SU-DHL-6 (cell line): ENCODE data around the gene DAGLB.
A peak's percentile ranks its signal among the peaks of the same experiment; 100 is the strongest.
"Not testable (repeated sequence)": the region's sequence is repeated elsewhere in the genome, so short reads cannot be mapped to it uniquely, and the experiment has no call there.

Source experiments
- H2AFZ ChIP-seq: fragments of 200-600 bp; sonication (generic); 2 replicates; pipeline ENCODE4 v1.6.1; 2014; ENCODE audit warnings: low read depth, mild to moderate bottlenecking, moderate library complexity, mixed read lengths, antibody characterized with exemption, low read length; ENCODE audit not compliant: severe bottlenecking
- H3F3A ChIP-seq: fragments of 200-600 bp; shearing (Covaris generic); 2 replicates; pipeline ENCODE4 v1.6.0; 2016; ENCODE audit warnings: antibody characterized with exemption, mild to moderate bottlenecking; ENCODE audit not compliant: insufficient read depth
- H3K27ac ChIP-seq: fragments of 200-600 bp; sonication (generic); 2 replicates; pipeline ENCODE4 v1.5.1; 2016; ENCODE audit warnings: low read depth, mild to moderate bottlenecking, low read length, moderate library complexity, mixed read lengths
- H3K27me3 ChIP-seq: fragments of 200-600 bp; sonication (generic), shearing (Covaris generic); 2 replicates; pipeline ENCODE4 v1.6.0; 2014; ENCODE audit warnings: mild to moderate bottlenecking, low read length
- H3K36me3 ChIP-seq: fragments of 200-600 bp; sonication (generic); 2 replicates; pipeline ENCODE4 v1.6.1; 2014; ENCODE audit warnings: mild to moderate bottlenecking, low read length, mixed read lengths
- H3K4me2 ChIP-seq: fragments of 300-600, 200-600 bp; shearing (Covaris generic), sonication (generic); 2 replicates; pipeline ENCODE4 v1.6.0; 2014; ENCODE audit warnings: low read length, low read depth, mild to moderate bottlenecking; ENCODE audit not compliant: poor library complexity, severe bottlenecking
- H3K4me3 ChIP-seq: fragments of 200-600 bp; sonication (generic); 2 replicates; pipeline ENCODE4 v1.5.1; 2014; ENCODE audit warnings: antibody characterized with exemption, low read length, mild to moderate bottlenecking, mixed read lengths; ENCODE audit not compliant: insufficient read depth, poor library complexity, severe bottlenecking
- H3K79me2 ChIP-seq: fragments of 200-600 bp; sonication (generic); 2 replicates; pipeline ENCODE4 v1.6.1; 2014; ENCODE audit warnings: mild to moderate bottlenecking, low read length, moderate library complexity; ENCODE audit not compliant: insufficient read depth
- H3K9ac ChIP-seq: fragments of 200-600 bp; sonication (generic); 2 replicates; pipeline ENCODE4 v1.7.0; 2014; ENCODE audit warnings: mild to moderate bottlenecking, low read length
- H3K9me2 ChIP-seq: fragments of 200-600 bp; sonication (generic); replicated peaks from 2 replicates; pipeline ENCODE4 v1.6.1; 2014; ENCODE audit warnings: low read length; ENCODE audit not compliant: insufficient read depth
- H3K9me3 ChIP-seq: fragments of 200-600 bp; sonication (generic); 2 replicates; pipeline ENCODE4 v1.6.1; 2014; ENCODE audit warnings: low read length, mixed read lengths; ENCODE audit not compliant: insufficient read depth
- H4K20me1 ChIP-seq: fragments of 200-600 bp; sonication (generic); 2 replicates; pipeline ENCODE4 v1.6.1; 2014; ENCODE audit warnings: low read depth, mild to moderate bottlenecking, antibody characterized with exemption, low read length, moderate library complexity, mixed read lengths
- EZH2phosphoT487 ChIP-seq: fragments of 200-600 bp; sonication (generic), shearing (Covaris generic); conservative IDR thresholded peaks from 2 replicates; pipeline ENCODE4 v1.6.1; 2018; ENCODE audit warnings: mild to moderate bottlenecking, antibody characterized with exemption, low read length, moderate library complexity, mixed read lengths
- TF ChIP-seq, protein P1 (sequence below): fragments of 200-600 bp; sonication (generic); IDR thresholded peaks from one replicate; pipeline ENCODE4 v1.5.1; 2017; ENCODE audit warnings: antibody characterized with exemption, mild to moderate bottlenecking, low read length, moderate library complexity; ENCODE audit not compliant: insufficient read depth, poor library complexity, severe bottlenecking

Gene DAGLB

DNA sequence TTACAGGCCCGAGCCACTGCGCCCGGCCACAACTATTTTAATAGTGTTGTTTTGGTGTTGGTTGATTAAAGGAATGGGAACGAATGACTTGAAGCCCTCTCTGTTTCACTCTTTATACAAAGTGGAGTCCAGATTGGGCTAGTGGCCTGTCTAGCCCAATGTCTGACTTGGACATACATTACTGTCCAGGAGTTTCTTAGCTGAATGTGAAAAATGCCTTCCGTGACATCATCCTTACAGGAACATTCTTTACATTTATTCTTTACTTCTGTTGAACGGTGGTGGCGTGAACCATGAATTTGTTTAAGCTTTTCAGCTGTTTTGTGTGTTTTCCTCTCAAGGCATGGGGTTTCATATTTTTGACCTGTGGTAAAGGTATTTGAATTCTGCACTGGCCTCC, 67.9 kb downstream of the DAGLB start:
- H4K20me1 ChIP-seq = peaks cover 25% of the 10 kb centered on the region; the same call in 1 of the 2 replicates
- H2AFZ ChIP-seq = no peak overlapping the region
- H3K27ac ChIP-seq = no peak overlapping the region
- no peaks in the 10 kb centered on the region for H3K9me3 ChIP-seq
- peaks cover 3% of the 10 kb centered on the region; the same call in 1 of the 2 replicates for H3K36me3 ChIP-seq
- no peaks in the 10 kb centered on the region for H3K27me3 ChIP-seq
- H3K79me2 ChIP-seq = peaks cover 100% of the 10 kb centered on the region
- no peak overlapping the region for H3K9ac ChIP-seq
- H3K9me2 ChIP-seq = no peaks in the 10 kb centered on the region
- TF ChIP-seq, protein P1, sequence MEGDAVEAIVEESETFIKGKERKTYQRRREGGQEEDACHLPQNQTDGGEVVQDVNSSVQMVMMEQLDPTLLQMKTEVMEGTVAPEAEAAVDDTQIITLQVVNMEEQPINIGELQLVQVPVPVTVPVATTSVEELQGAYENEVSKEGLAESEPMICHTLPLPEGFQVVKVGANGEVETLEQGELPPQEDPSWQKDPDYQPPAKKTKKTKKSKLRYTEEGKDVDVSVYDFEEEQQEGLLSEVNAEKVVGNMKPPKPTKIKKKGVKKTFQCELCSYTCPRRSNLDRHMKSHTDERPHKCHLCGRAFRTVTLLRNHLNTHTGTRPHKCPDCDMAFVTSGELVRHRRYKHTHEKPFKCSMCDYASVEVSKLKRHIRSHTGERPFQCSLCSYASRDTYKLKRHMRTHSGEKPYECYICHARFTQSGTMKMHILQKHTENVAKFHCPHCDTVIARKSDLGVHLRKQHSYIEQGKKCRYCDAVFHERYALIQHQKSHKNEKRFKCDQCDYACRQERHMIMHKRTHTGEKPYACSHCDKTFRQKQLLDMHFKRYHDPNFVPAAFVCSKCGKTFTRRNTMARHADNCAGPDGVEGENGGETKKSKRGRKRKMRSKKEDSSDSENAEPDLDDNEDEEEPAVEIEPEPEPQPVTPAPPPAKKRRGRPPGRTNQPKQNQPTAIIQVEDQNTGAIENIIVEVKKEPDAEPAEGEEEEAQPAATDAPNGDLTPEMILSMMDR = no peak
- H3K4me2 ChIP-seq = peak overlapping the region; percentile 11
- peaks cover 24% of the 10 kb centered on the region for H3F3A ChIP-seq
- H3K4me3 ChIP-seq = no peak overlapping the region

DNA sequence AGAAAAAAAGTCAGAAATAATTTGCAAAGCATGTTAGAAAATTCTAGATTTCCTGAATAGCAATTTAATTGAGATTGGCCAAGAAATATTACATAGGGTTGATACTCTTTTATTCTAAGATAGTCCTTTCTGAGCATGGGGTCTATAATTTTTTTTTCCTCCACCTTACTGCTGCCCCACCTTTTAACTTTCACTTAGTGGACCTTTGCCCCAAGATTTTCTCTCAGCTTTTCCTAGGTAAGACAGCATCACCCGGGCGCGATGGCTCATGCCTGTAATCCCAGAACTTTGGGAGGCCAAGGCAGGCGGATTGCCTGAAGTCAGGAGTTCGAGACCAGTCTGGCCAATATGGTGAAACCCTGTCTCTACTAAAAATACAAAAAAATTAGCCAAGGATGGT, 69.2 kb downstream of the DAGLB start:
- H3K36me3 ChIP-seq, H3K9me3 ChIP-seq, H3K9ac ChIP-seq, H3K4me2 ChIP-seq, H3K27ac ChIP-seq, H3K4me3 ChIP-seq, H2AFZ ChIP-seq, H3K9me2 ChIP-seq, H3K27me3 ChIP-seq: not testable (repeated sequence)
- peaks cover 93% of the 10 kb centered on the region for H3K79me2 ChIP-seq
- peaks cover 33% of the 10 kb centered on the region for H3F3A ChIP-seq
- H4K20me1 ChIP-seq = peaks cover 25% of the 10 kb centered on the region; the same call in 1 of the 2 replicates

DNA sequence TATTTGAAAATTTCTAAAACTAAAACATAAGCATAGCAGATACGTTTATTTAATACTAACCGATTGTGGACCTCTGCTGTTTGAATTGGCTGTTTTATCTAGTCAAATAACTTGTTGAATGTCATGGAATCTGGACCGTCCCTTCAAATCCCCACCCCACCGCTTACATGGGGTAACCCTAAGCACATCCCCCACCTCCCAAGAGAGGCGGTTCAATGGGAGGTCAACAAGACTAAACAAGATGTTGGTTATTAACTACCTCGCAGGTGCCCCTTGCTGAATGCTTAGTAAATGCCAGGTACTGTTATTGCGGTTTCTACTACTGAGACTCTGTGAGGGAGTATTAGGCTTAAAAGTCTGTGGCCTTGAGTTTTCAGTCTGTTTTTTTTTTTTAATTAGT, 70.9 kb downstream of the DAGLB start:
- H2AFZ ChIP-seq = no peak overlapping the region
- no peaks in the 10 kb centered on the region for H3K9me3 ChIP-seq
- no peaks in the 10 kb centered on the region for H3K9me2 ChIP-seq
- peaks cover 78% of the 10 kb centered on the region for H3K79me2 ChIP-seq
- H3K4me2 ChIP-seq = peak overlapping the region; percentile 76
- peak overlapping the region; percentile 85 for H3K27ac ChIP-seq
- H4K20me1 ChIP-seq = peaks cover 14% of the 10 kb centered on the region; the same call in 1 of the 2 replicates
- peaks cover 3% of the 10 kb centered on the region; the same call in 1 of the 2 replicates for H3K36me3 ChIP-seq
- H3K9ac ChIP-seq = peak overlapping the region; percentile 64
- TF ChIP-seq, protein P1 = no peak
- no peak for TF ChIP-seq EZH2phosphoT487
- no peaks in the 10 kb centered on the region for H3K27me3 ChIP-seq
- H3F3A ChIP-seq = peaks cover 50% of the 10 kb centered on the region
- peak overlapping the region; percentile 72 for H3K4me3 ChIP-seq

DNA sequence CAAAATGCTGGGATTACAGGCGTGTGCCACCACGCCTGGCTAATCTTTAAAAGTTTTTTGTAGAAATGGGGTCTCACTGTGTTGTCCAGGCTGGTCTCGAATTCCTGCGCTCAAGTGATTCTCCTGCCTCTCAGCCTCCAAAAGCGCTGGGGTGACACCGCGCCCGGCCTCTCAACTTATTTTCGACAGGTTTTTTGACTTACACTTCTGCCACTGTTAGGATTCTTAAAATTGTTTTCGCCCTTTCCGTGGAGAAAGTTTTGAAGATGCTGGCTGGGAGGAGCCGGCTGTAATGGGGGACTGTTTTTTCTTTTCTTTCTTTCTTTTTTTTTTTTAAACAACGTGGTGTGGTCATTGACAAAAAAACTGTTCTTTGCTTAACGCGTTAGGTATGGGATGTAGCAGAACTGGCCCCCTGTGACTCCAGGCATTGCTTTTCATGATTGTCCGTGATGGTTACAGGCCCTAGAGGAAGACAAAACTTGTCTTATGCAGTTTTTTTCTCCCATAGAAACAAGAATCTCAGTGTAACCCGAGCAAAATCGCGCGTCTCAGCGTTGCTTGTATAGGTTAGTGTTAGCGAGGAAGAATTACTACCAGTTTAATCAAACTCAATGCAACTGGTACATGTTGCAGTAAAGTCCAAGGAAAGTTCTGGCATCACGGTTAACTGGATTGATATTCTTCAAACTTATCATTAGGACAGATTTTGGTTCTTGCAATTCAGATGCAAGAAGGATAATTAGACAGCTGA, 72.2 kb downstream of the DAGLB start:
- peak overlapping the region; percentile 64 for H3K9ac ChIP-seq
- peak overlapping the region; percentile 72 for H3K4me3 ChIP-seq
- peaks cover 65% of the 10 kb centered on the region for H3K79me2 ChIP-seq
- H3K9me2 ChIP-seq = no peaks in the 10 kb centered on the region
- peaks cover 52% of the 10 kb centered on the region for H3F3A ChIP-seq
- H3K27me3 ChIP-seq = no peaks in the 10 kb centered on the region
- TF ChIP-seq, protein P1 = no peak
- no peak for TF ChIP-seq EZH2phosphoT487
- peaks cover 10% of the 10 kb centered on the region; the same call in 1 of the 2 replicates for H4K20me1 ChIP-seq
- peak overlapping the region; percentile 85 for H3K27ac ChIP-seq
- peaks cover 3% of the 10 kb centered on the region; the same call in 1 of the 2 replicates for H3K36me3 ChIP-seq
- H2AFZ ChIP-seq = no peak overlapping the region
- H3K4me2 ChIP-seq = peak overlapping the region; percentile 76
- H3K9me3 ChIP-seq = no peaks in the 10 kb centered on the region
